PFSK-1 (cell line): ENCODE measurements around the gene KDM5A.

Experiments used
- POLR2AphosphoS5 ChIP-seq: IDR thresholded peaks from 2 replicates; pipeline ENCODE4 v1.6.1; 2012; ENCODE audit warnings: low read depth, mild to moderate bottlenecking, control low read depth, low read length, moderate library complexity
- SIN3A ChIP-seq: IDR thresholded peaks from 2 replicates; pipeline ENCODE4 v1.6.1; 2012; ENCODE audit warnings: mild to moderate bottlenecking, low read length, moderate library complexity, borderline replicate concordance; ENCODE audit not compliant: insufficient read depth
- TAF1 ChIP-seq: IDR thresholded peaks from 2 replicates; pipeline ENCODE4 v1.6.1; 2012; ENCODE audit warnings: low read length, control low read depth, borderline replicate concordance; ENCODE audit not compliant: insufficient read depth

DNA sequence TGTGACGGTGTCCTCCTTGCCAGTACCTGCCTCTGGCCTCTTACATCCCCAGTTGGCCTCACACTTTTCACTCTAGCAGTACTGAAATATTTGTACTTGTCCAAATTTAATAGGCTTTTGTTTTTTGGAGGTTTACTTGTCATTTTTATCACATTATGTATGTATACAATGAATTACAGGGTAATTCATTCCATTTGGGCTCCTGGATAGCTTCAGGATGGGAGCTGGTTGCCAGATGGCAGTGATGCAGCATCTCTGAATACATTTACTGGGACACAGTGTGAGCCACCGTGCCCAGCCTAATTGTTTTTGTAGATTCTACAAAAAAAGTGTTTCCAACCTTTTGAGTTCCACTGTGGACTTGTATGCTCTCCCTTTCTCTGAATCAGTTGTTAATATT lies 25.7 kb upstream of the KDM5A start:
- TF ChIP-seq SIN3A (no peak), POLR2AphosphoS5 (no peak), TAF1 (no peak)
